MM.1S (cell line): Measurements from ENCODE around the gene SNX21.

Source experiments
- CTCF ChIP-seq: fragments of 300-600 bp; sonication (generic); IDR thresholded peaks from 2 replicates; pipeline ENCODE4 v1.5.1; 2016; ENCODE audit warnings: antibody characterized with exemption, low read length, mixed read lengths
- EZH2 ChIP-seq: fragments of 300-600 bp; sonication (generic); optimal IDR thresholded peaks from 2 replicates; pipeline ENCODE3; 2017; ENCODE audit warnings: low read depth, mild to moderate bottlenecking, antibody characterized with exemption, low read length, mixed read lengths

GRCh38 chr20:45857882-45858216 is 24.2 kb downstream of the SNX21 start:
- TF ChIP-seq CTCF (no peak), EZH2 (no peak)
